Lung (tissue), 12 donors: ENCODE results near the gene SEC14L1. TPM values are rescaled to one million over a fixed set of nuclear protein-coding genes. Genes with fewer than 3 reads are reported as not detected.

Experiments
- ATAC-seq: fragments of 200-7000 bp; cut with Tn5 transposase; one replicate; pipeline ENCODE4 v1.9.1; 2020; ENCODE audit warnings: moderate number of reproducible peaks; ENCODE audit not compliant: insufficient read depth, low FRiP score
- DNase-seq, 3 donors: peaks; one replicate each; pipeline ENCODE4 v3.0.0-alpha.2; 2013 to 2017
- H3K27ac ChIP-seq, 2 donors: one replicate each; pipeline ENCODE4 v1.5.1; 2013; ENCODE audit warnings: mild to moderate bottlenecking in 2 of 2, moderate library complexity in 2 of 2, control low read depth in 1 of 2, inconsistent platforms in 1 of 2, low read depth in 1 of 2, low read length in 1 of 2
- H3K27me3 ChIP-seq, 3 donors: one replicate each; pipeline ENCODE4 v1.5.1; 2013; ENCODE audit warnings: low read length in 2 of 3; ENCODE audit not compliant: control insufficient read depth in 3 of 3, insufficient read depth in 3 of 3
- H3K36me3 ChIP-seq, 4 donors: one replicate each; pipeline ENCODE4 v1.5.1; 2013; ENCODE audit warnings: low read length in 4 of 4, mild to moderate bottlenecking in 1 of 4, moderate library complexity in 1 of 4; ENCODE audit not compliant: control insufficient read depth in 4 of 4, insufficient read depth in 4 of 4
- H3K4me1 ChIP-seq, 5 donors: one replicate each; pipeline ENCODE4 v1.5.1; 2013; ENCODE audit warnings: low read length in 5 of 5, mild to moderate bottlenecking in 2 of 5, moderate library complexity in 1 of 5; ENCODE audit not compliant: control insufficient read depth in 5 of 5, insufficient read depth in 5 of 5
- H3K4me3 ChIP-seq: one replicate; pipeline ENCODE4 v1.5.1; 2013; ENCODE audit warnings: mild to moderate bottlenecking, control low read depth, moderate library complexity
- H3K9ac ChIP-seq, 2 donors: one replicate each; pipeline ENCODE4 v1.5.1; 2013; ENCODE audit warnings: low read length in 2 of 2, control low read depth in 1 of 2; ENCODE audit not compliant: insufficient read depth in 1 of 2
- H3K9me3 ChIP-seq, 4 donors: one replicate each; pipeline ENCODE4 v1.5.1; 2013; ENCODE audit warnings: low read length in 3 of 4, mild to moderate bottlenecking in 1 of 4, moderate library complexity in 1 of 4; ENCODE audit not compliant: control insufficient read depth in 4 of 4, insufficient read depth in 3 of 4
- WGBS, 2 donors: extraction: QIAGEN DNeasy Blood & Tissue Kit; methylation state at CpG; one replicate each; pipeline ENCODE4 v1.1.7; 2013; 5-methylcytosine and 5-hydroxymethylcytosine counted together
- polyA plus RNA-seq, 2 donors: library from polyadenylated mRNA; stranded (reverse); fragments of 200-250 nt; gene quantifications; one replicate each; pipeline ENCODE4 v1.2.1, GENCODE V29; 2013
- total RNA-seq, 2 donors: library from RNA; depleted of rRNA in 1 of 2; stranded (reverse); fragments of >200 nt in 1 of 2; gene quantifications; one replicate each; pipeline ENCODE4 v1.2.1, GENCODE V29; 2014 to 2021
- TF ChIP-seq, protein P1 (sequence below): IDR thresholded peaks from 2 replicates; pipeline ENCODE4 v1.5.1; 2012; ENCODE audit warnings: mild to moderate bottlenecking; ENCODE audit errors: control extremely low read depth, extremely low read depth
- donor health status: control.
- donor health status: control.
- donor health status: Bipolar disorder and iron deficiency.
- donor health status: healthy.
- donor health status: DM: yes; HTN: yes; CAD: no.

The SEC14L1 gene
- total and polyA plus RNA-seq, 4 donors = 41.6 to 171 (median 135) TPM

DNA sequence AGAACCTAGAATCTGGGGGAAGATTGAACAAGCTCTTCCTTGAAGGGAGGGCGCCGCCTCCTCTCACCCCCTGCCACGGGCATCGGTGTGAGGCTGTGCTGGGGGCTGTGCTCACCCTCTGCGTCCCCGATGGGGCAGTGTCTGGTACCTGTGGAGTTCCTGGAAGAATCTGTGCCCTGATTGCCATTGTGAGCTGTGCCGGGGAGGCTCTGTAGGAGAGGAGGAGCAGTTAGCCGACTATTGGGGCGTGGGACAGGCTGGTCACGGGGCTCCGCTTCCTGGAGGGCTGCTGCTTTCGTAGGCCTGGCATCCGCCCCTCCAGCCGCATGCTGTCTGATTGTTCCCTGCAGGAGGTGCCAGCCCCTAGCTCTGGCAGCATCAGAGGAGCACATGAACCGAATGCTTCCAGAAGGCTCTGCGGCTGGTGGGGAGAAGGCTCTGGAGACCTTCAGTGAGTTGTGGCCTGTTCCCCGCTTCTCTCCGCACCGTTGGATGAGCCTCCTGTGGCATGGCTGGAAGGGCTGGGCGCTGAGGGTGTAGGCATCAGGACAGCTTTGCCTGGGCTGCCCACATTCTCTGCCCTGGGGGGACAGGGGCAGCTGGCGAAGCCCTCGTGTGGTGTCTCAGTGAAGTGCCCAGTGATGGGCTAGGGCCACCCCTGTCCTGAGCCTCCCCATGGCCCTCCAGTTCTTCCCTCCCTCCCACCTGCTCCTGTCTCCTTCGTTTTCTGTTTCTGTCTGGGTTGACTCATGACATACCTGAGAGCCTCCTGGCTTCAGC is 86.9 kb downstream of the SEC14L1 start:
- H3K4me3 ChIP-seq = no peak overlapping the region
- no peaks in the 10 kb centered on the region for H3K27me3 ChIP-seq
- peak overlapping the region in 1 of 2 donors; percentile 92 for H3K27ac ChIP-seq
- DNase-seq = no peak
- no peaks in the 10 kb centered on the region for H3K9me3 ChIP-seq
- no peaks in the 10 kb centered on the region for H3K36me3 ChIP-seq
- WGBS, 2 donors = 72 to 85% methylated on average over 22 to 23 of the region's 23 CpGs
- no peak for ATAC-seq
- H3K4me1 ChIP-seq = peaks cover 0 to 7% (median 0%) of the 10 kb centered on the region in 5 donors
- H3K9ac ChIP-seq = no peak overlapping the region
- TF ChIP-seq, protein P1, sequence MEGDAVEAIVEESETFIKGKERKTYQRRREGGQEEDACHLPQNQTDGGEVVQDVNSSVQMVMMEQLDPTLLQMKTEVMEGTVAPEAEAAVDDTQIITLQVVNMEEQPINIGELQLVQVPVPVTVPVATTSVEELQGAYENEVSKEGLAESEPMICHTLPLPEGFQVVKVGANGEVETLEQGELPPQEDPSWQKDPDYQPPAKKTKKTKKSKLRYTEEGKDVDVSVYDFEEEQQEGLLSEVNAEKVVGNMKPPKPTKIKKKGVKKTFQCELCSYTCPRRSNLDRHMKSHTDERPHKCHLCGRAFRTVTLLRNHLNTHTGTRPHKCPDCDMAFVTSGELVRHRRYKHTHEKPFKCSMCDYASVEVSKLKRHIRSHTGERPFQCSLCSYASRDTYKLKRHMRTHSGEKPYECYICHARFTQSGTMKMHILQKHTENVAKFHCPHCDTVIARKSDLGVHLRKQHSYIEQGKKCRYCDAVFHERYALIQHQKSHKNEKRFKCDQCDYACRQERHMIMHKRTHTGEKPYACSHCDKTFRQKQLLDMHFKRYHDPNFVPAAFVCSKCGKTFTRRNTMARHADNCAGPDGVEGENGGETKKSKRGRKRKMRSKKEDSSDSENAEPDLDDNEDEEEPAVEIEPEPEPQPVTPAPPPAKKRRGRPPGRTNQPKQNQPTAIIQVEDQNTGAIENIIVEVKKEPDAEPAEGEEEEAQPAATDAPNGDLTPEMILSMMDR = no peak

DNA sequence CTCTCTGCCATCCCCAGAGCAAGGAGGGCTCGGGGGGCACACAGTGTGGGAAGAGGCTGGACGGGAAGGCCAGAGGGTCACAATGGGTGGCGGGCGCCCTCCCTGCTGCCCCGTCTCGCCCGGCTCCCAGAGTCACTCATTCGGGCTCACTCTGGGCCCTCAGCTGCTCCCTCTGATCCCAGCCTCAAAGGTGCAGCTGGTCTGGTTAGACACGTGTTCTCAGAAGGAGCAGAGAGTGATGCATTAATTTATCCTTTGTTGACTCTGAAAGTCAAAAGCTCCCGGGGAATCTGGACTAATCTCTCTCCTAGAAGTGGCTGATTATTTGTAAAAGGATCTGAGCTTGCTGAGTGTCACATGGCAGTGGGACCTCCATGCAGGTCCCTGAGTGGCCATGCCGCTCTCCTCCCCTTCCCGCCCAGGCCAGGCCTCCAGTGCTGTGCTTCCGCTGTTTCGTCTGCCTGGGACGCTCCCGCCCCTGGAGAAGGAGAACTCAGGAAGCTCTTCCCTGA is 87.5 kb downstream of the SEC14L1 start:
- TF ChIP-seq, protein P1 = no peak
- peak; percentile 41 to 67 (median 58) for DNase-seq
- no peak for ATAC-seq
- Histone ChIP-seq H3K4me3 (no peak overlapping the region), H3K36me3 (no peaks in the 10 kb centered on the region), H3K9ac (no peak overlapping the region), H3K27me3 (no peaks in the 10 kb centered on the region), H3K4me1 (peaks cover 0 to 4% (median 0%) of the 10 kb centered on the region in 5 donors), H3K27ac (peak overlapping the region in 1 of 2 donors; percentile 92), H3K9me3 (no peaks in the 10 kb centered on the region)
- 74 to 89% methylated on average over 16 of the region's 16 CpGs for WGBS, 2 donors

DNA sequence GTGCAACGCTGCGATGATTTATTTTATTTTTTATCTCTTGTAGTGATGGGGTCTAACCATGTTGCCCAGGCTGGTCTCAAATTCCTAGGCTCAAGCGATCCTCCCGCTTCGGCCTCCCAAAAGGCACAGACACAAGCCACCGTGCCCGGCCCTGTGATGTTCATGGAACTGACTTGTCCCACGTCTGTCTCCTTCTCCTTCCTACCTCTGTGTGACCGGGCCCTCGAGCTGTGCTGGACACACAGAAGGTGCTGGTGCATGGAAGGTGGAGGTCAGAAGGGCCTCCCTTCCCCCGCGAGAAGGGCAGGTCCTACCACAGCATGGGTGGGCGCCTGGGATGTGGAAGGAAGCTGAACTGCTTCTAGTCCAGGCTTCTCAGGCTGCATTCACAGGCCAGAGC is 88.0 kb downstream of the SEC14L1 start:
- Histone ChIP-seq H3K9me3 (peaks cover 0 to 3% (median 0%) of the 10 kb centered on the region in 4 donors), H3K4me1 (no peaks in the 10 kb centered on the region), H3K9ac (no peak overlapping the region), H3K27ac (no peak overlapping the region), H3K27me3 (no peaks in the 10 kb centered on the region), H3K36me3 (no peaks in the 10 kb centered on the region), H3K4me3 (no peak overlapping the region)
- 82 to 92% methylated on average over 13 of the region's 13 CpGs for WGBS, 2 donors
- TF ChIP-seq, protein P1 = no peak
- DNase-seq (no peak), ATAC-seq (no peak)
